GM21529 (cell line): ENCODE results near the gene ZNF284.
"Not testable (repeated sequence)": the region's sequence is repeated elsewhere in the genome, so short reads cannot be mapped to it uniquely, and the experiment has no call there.

Source experiments
- ATAC-seq: cut with Tn5 transposase; IDR thresholded peaks from one replicate; pipeline ENCODE4 v1.9.1; 2021; ENCODE audit not compliant: unreplicated experiment

Gene ZNF284

DNA sequence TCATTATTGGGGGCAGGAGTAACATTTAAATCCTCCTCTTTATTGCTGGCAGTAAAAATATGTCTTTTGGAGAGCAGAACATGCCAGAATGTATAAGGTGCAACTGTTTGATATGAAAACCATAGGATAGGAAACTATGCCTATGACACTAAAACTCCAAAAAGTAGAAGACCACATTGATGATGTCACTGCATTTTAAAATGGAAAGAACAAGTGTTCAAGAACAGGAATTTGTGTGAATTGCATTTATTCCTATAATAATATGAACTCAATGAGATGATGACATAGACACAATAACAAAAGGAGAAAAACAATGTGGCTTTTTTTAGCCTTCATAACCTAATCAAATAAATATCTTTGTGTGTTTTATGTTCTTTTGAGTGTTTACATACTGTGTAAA lies 37.5 kb downstream of the ZNF284 start:
- ATAC-seq: no peak

DNA sequence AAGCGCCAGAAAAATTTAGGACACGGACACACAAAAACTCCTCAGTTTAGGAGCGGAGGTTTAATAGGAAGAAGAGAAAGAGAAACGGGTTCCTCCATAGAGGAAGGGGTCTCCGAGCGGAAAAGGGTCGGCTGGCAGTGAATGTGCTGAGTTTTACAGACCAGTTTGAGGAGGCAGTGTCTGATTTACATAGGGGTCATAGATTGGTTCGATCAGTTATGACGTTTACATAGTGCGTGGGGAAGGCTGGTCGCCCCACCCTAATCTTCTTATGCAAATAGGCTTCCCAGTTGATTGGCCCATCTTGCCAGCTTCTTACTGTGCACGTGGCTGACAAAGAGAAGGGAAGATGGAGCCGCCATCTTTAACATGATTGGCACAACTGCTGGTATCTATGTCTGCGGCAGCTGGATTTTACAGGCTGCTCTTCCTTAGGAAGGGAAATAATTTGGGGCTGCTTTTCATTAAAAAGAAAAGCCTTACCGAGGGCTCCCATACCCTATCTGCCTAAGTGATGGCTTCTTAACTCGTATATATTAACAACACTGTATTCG lies 40.0 kb downstream of the ZNF284 start:
- no peak for ATAC-seq

DNA sequence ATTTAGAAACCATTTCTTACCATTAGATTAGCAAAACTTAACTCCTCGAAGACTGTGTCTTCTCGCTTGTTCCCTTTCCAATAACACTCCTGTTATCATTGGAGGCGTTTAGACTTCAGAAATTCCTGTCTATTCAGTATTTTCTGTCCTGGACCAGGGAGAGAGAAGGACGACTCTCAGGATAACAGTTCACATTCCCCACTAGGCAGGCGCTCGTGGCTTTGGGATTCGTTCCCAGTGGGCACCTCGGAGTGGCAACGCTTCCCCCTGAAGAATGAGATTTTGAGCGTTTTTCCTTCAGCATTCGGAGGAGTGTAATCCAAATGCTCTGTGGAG lies 40.8 kb downstream of the ZNF284 start:
- peak; percentile 15 for ATAC-seq

DNA sequence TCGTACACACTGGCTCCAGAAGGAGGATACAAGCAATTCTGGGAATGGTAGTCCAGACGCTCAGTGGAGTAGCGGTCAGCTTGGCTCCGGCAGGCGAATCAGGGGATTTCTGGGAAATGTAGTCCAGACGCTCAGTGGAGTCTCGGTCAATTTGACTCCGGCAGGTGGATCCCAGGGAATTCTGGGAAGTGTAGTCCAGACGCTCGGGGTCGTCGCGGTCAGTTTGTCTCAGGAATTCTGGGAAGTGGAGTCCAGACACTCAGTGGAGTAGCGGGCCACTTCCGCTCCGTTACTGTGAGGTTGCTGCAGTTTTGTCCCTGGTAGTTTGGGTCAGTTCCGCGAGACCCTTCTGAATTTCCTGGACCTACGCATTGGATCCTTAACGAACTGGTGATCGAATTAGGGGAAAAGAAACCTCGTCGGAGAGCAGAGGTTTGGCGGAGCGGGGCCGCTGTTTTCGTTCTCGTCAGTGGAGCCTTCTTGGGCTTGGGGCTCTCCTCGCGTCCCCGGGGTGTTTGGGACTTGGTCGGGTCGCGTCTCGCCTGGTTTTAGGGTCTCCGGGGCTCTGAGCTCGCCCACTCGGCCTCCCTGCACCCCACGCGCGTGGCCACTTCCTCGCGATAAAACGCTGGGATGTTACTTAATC lies 41.3 kb downstream of the ZNF284 start, which contains the start of gene ZNF225:
Gene ZNF225, plus strand, starts transcription at position 262 of the 646 bp plus-strand sequence. CDS start 2,429 bp downstream, outside the sequence.
- peak; percentile 88 for ATAC-seq

DNA sequence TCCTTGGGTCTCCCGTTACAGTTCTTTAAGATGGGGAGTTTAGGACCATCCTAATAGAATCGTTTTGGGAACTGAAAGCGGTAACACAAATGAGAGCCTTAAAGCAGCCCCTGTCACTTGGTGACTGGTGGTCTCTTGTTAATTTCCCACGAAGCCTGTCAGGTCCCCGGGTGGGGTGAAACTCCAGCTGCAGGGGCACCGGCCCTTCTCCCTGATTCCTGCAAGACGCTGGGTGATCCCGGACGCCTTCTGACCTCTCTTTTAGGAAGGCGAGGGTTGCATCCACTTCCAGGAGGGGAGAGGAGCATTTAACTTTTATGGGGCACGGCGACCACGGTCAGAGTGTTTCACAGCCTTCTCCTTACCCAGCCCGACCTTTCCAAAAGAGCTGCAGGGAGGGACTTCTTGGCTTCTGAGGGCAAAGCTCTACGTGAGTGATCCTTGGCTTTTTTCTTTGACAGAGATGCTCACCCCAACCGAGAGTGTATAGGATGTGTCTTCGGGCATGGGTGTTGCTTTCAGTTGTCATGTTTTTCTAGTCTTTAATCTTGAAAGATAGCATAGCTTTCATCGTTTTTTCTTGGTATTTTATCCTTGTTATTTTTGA lies 41.9 kb downstream of the ZNF284 start:
- no peak for ATAC-seq

DNA sequence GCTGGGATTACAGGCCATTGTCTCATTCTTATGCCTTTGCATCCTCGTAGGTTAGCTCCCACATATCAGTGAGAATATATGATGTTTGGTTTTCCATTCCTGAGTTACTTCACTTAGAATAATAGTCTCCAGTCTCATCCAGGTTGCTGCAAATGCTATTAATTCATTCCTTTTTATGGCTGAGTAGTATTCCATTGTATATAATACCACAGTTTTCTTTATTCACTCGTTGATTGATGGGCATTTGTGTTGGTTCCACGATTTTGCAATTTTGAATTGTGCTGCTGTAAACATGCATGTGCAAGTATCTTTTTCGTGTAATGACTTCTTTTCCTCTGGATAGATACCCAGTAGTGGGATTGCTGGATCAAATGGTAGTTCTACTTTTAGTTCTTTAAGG lies 49.2 kb downstream of the ZNF284 start:
- ATAC-seq: not testable (repeated sequence)

DNA sequence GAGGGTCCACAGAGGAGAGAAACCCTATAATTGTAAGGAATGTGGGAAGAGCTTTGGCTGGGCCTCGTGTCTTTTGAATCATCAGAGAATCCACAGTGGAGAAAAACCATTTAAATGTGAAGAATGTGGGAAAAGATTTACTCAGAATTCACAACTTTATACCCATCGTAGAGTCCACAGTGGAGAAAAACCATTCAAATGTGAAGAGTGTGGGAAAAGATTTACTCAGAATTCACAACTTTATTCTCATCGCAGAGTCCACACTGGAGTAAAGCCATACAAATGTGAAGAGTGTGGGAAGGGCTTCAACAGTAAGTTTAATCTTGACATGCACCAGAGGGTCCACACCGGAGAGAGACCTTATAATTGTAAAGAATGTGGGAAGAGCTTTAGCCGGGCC lies 60.0 kb downstream of the ZNF284 start:
- ATAC-seq: no peak
